NCI-H146 treated with DMSO at 0.1 percent for 48 hours (cell line): ENCODE data around the gene CLIP3.

Source experiments
- DNase-seq: peaks from one replicate; lab custom pipeline; 2025; ENCODE audit not compliant: unreplicated experiment; lab: John Stamatoyannopoulos, UW

CLIP3 gene

DNA sequence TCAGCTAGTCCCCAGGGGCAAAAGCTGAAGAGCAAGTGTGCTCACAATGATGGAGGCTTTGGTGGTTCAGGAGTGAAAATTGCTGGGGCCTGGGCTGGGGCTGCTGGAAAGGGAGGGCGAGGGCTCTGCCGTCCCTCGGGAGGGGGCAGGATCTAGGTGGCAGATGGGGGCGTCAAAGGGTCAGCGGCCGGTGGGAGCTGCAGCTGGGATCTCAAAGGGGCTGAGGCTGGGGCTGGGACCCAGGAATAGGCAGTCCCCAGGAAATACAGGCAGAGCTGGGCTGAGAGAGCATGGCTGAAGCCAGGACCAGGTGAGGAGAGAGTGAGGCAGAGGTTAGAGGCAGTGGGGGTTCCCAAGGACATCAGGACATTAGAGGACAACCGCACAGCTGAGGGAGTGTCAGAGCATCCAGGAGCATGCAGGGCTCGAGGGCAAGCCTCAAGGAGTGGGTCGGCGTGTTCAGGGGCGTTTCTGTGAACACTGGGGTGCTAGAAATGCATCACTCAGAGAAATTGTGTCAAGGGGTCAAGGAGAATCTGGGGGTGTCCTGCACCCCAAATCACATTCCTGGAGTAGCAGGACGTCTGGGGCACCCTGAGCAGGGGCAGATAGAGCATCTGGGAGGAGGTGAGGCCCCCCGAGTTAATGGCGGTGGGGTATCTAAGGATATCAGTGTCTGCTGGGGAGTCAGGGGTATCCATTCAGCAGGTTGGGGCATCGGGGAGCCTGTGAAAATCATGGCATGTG is 22.9 kb downstream of the CLIP3 start:
- no peak for DNase-seq

DNA sequence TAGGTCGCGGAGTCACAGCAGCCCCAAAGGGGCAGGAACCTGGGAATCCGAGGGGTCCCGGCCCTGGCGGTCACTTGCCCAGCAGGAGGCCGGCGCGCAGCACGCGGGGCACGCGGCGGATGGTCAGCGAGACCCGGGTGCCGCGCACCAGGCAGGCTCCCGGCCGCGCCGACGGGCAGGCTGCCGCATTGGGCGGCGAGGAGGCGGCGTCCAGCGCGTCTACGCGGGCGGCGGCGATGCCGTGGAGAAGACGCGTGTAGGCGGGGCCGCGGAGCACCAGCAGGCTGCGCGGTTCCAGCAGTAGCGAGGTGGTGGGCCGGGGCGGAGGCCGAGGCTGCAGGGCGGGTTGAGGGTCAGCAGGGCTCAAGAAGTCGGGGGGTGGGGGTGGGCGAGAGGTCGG is 23.5 kb downstream of the CLIP3 start:
- peak; percentile 54 for DNase-seq

DNA sequence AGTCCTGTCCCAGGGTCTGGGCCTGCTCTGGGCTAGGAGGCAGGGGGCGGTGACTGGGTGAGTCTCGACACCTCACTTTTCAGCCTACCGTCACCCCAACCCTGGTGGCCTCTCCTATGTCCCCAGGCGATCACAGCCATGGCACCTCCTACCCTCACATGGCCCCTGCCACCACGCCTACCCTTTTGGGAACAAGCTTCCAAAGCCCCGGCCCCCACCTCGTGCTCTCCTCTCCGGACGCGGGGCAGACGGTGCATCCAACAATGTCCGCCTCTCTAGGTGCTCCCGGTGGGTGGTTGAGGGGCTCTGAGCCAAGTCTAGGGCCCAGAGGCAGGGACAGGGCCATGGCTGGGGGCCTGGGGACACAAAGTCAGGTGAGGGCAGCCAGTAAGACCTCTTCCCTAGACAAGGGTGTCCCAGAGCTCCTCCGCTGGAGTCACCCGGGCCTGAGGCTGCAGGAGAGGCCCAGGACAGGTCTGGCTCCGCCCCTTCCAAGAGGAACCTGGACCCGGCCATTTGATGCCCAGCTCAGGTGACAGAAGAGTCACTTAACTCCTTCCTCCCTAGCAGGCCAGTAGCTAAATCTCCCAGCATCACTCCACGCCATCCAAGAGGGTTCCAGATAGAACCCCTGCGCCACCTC is 24.2 kb downstream of the CLIP3 start, which contains the start of gene SYNE4:
TSS of gene SYNE4 (minus strand) at position 478 of the 643 bp plus-strand sequence. CDS start at position 346, 132 bp downstream.
- DNase-seq: peak; percentile 10

DNA sequence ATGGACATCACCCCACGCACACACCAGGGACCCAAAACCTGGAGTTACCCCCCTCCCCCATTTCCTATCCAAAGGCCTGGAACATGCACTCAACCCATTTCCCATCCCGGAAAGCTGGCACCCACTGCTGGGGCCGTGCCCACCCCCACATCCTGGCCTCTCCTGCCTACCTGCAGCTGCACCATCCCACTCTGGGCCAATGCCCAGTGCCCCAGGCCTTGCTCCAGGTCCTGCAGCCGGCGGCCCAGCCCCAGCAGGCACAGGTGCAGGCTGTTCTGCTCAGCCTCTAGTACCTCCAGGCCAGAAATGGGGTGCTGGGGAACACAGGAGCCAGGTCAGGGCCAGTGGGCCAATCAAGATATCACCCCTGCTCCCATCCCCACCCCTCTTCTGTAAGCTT is 25.7 kb downstream of the CLIP3 start:
- DNase-seq: no peak

DNA sequence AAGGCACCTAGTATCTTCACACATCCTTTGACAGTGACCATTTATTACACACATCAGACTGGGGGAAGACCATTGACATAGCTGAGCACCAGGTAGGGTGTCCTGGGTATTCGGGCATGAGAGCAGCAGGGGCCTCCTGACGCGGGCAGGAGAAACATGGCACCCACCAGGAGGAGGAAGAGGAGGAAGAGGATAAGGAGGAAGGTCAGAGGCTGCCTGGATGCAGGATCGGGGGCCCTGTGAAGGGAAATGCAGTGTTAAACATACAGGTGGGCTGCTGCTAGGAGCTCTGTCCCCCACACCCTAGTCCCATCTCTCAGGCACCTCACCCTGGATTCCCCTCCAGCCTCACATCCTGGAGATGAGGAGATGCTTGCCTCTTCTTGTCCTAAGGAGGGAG is 29.4 kb downstream of the CLIP3 start:
- no peak for DNase-seq

DNA sequence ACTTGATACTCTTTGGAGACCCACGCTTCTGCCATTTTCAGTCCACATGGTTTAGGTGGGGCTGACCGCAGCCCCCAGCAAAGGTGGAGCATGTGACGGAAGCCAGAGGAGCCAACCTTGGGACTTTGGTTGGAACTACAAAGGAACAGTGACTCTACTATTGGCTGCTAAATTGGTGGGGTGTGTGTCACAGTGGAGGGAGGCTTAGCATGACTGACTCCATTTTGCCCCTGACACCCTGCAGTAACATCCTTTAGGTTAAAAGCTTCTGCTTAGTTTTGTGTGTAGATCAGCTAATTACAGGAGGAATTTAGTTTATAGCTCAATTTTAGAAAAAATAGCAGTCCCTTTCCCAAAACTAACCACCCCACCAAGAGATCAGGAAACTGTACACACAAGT is 31.1 kb downstream of the CLIP3 start:
- DNase-seq: no peak

DNA sequence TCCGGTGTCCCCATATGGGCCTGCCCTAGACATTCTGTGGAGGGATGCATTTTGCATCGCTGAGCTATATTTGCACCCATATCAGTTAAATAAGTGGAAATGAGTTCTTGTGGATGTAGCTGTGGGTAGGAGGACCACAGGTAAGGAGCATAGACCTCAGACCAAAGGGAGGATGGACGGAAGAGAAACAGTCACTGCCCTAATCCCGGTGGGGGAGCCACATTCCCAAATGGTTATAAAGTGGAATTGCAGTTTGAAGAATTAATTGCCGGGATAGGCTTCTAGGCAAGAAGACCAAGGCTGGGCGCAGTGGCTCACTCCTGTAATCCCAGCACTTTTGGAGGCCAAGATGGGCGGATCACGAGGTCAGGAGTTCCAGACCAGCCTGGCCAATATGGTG is 35.9 kb downstream of the CLIP3 start:
- no peak for DNase-seq

DNA sequence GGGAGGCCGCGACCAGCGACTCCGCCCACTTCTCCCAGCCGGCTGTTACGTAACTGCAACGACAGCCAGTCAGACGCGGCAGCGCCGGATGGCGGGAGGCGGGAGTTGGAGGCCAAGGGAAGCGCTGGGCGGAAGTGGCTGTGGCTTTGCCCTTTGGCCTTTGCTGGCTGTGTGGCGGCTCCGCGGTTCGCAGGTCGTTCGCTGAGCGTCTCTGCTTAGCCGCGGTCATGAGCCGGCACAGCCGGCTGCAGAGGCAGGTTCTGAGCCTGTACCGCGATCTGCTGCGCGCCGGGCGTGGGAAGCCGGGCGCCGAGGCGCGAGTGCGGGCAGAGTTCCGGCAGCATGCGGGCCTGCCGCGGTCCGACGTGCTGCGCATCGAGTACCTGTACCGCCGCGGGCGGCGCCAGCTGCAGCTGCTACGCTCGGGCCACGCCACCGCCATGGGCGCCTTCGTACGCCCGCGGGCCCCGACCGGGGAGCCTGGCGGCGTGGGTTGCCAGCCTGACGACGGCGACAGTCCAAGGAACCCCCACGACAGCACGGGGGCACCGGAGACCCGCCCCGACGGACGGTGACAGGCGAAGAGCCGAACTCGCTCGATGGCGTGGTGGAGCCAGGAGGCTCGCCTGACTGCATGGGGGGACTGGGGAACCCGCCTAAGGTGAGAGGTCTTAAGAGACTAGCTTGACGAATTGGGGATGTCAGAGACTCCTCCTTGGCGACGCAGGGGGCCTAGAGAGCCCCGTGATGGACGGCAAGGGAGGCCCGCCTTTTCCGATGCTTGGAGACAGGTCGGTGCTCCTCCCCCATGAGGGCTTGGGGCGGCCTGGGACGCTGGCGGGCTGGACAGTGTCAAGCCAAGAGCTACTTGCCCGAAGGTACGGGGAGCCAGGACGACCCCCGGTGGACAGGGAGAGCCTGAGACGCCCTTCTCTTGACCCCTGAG is 37.4 kb downstream of the CLIP3 start, which contains the start of gene SDHAF1:
TSS of gene SDHAF1 (plus strand) at position 141 of the 946 bp plus-strand sequence. CDS start at position 228, 87 bp downstream.
- peak; percentile 95 for DNase-seq

DNA sequence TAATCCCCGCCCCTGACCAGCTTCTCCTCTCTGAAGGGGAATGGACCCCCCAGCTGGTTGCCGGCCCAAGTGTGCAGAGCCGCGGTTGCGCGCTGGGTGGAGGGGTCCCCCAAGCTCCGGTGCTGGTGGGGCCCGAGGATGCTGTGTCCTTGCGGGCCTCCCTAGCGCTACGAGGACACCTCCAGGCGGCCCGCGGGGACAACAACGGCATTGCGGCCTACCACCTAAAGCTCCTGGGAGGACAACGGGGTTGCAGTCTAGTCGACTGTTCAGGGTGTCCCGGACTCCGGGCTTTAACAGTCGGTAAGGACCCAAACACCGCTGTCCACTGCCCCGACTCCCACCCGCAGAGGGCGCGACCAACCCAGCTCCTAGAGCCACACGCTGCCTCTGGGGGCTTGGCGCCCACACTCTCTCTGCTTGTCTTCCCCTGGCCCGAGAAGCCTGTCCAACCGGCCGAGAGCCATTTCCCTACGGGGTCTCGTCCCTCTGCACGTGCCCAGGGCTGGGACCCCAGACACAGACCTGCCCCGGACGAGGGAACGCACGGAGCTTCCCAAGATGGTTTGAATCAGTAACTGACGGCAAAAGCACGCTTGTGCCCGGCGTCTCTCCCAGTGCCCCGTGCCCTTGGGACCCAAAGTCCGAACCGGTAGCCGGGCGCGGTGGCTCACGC is 38.6 kb downstream of the CLIP3 start:
- DNase-seq: no peak

DNA sequence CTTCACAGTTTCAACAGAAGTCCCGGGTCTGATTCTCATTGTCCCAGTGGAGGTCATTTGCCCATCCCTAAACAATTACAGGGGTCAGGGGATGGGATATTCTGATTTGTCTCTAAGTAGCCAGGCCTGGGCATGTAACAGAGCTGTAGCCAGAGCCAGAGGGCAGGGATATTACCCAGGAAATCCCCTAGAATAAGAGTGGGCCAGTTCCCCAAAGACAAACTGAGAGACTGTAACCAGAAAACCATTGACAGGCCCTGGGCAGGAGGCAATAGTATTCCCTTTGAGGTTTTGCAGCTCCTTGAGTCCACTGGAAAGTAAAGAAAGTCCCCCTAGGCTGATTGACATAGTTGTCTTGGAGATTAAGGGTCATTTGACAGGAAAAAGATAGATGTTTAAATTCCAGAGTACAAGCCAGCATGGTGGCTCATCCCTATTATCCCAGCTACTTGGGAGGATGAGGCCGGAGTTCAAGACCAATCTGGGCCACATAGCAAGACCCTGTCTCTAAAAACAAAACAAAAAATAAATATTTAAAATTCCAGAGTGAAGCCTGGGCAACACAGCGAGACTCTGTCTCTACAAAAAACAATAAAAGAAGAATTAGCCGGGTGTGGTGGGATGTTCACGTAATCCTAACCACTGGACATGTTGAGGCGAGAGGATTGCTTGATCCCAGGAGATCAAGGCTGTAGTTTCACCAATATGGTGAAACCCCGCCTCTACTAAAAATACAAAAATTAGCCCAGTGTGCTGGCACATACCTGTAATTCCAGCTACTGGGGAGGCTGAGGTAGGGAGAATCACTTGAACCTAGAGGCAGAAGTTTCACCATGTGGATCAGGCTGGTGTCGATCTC is 39.5 kb downstream of the CLIP3 start:
- no peak for DNase-seq

DNA sequence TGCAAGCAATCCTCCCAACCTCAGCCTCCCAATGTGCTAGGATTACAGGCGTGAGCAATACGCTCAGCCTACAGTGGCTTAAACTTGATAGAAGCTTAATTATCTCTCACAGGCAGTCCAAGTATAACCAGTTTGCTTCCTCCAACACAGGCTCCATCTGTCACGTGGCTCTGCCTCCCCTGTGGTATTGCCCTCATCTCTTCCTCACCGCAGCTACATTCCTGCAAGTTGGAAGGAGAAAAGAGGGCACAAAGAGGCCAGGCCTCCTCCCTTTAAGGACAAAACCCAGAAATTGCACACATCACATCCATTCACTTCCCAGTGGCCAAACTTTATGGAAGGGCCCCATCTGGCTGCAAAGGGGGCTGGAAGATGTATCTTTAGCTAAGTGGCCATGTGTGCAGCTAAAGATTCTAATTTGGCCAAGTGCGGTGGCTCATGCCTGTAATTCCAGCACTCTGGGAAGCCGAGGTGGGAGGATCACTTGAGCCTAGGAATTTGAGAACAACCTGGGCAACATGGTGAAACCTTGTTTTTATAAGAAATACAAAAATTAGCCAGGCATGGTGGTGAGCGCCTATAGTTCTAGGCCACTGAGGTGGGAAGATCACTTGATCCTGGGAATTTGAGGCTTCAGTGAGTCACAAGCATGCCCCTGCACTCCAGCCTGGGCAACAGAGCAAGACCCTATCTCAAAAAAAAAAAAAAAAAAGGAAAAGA is 40.8 kb downstream of the CLIP3 start:
- DNase-seq: no peak

DNA sequence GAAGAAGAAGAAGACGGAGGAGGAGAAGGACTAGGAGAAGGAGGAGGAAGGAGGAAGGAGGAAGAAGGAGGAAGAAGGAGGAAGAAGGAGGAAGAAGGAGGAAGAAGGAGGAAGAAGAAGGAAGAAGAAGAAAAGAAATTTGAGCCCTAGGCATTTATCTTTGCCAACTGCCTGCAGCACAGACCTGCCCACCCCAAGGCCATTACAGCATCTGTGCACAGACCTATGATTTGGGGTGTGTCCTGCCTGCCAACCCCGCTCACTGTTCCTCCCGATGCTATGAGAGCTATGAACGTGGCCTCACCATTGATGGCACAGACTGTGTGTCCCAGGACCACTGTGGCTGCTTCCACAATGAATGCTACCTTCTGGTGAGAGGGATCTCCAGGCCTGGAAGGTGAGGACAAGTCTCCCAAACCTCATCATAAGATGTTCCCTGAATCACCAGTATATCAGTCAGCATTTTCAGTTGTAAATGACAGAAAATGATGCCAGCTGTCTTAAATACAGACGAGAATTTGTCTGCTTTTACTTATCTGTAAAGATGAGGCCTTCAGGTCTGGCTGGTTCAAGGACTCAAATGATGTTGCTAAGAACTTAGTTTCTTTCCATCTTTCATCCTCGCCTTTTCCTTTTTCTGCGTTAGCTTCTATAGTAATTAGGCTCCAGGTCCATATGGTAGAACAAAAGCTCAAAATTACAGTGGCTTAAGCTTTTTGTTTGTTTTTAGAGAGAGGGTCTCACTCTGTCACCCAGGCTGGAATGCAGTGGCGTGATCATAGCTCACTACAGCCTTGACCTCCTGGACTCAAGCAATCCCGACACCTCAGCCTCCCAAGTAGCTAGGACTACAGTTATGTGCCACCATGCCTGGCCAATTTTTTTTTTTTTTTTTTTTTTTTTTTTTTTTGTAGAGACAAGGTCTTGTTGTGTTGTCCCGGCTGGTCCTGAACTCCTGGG is 41.6 kb downstream of the CLIP3 start:
- no peak for DNase-seq

DNA sequence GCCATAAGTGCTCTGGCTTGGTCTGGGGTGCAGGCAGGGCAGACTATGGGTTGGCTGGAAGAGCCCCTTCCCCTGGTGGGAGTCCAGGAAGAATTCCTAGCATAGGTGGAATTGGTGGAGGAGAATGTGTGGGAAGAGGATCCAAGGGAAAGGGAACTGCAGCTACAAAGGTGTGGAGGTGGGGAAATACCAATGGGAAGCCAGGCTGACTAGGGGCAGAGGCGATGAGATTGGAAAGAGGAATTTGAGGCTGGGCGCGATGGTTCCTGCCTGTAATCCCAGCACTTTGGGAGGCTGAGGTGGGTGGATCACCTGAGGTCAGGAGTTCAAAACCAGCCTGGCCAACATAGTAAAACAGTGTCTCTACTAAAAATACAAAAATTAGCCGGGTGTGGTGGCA is 42.5 kb downstream of the CLIP3 start:
- DNase-seq: no peak

DNA sequence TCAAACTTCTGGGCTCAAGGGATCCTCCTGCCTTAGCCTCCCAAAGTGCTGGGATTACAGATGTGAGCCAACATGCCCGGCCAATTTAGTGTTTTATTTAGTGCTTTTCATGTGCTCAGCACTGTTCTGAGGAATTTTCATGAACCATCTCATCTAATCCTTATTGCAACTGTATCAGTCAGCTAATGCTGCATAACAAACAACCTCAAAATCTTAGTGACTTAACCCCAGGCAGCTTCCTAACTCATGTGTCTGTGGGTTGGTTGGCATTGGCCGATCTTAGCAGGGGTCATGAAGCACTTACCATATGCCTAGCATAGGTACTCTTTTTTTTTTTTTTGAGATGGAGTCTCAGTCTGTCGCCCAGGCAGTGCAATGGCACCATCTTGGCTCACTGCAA is 43.8 kb downstream of the CLIP3 start:
- DNase-seq: no peak

DNA sequence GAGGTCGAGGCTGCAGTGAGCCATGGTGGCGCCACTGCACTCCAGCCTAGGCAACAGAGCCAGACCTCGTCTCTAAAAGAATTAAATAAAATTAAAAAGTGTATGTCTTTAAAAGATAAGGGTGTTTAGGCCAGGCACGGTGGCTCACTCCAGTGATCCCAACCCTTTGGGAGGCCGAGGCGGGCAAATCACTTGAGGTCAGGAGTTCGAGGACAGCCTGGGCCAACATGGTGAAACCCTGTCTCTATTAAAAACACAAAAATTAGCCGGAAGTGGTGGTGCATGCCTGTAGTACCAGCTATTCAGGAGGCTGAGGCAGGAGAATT is 45.1 kb downstream of the CLIP3 start:
- no peak for DNase-seq

DNA sequence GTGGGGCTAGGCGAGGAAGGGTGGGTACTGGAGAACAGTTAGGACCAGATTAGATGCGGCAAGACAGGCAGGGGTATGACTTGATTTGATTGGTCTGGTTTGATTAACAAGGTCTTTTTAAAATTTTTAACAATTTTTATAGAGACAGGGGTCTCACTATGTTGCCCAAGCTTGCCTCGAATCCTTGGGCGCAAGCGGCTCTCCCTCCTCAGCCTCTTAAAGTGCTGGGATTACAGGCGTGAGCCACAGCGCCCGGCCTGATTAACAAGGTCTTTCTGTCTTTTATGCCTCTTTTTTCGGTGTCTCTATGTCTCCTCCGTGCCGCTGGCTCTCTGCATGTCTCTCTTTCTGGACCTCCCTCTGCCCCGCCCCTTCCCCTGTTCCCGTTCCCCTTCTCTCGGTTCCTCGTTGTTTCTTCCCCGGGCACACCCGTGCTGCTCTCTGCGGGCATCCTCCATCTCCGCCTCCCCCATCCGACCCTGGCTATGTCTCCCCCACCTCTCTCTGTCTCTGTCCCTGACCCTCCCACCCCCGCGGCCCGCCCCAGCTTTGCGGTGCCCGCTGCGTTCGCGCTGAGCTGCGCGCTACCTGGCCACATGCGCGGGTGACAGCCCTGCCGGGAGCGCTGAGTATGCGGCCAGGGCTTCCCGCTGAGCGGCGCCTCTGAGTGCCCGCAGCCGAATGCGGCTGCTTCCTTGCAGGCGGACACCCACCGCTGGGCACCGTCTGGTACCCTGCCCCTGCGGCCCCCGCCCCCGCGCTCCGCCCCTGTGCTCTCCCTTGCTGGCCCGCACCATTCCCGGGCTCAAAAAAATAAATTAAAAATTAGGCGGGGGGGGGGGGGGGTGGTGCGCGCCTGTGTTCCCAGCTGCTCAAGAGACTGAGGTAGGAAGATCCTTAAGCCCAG is 45.8 kb downstream of the CLIP3 start:
- peak; percentile 39 for DNase-seq

DNA sequence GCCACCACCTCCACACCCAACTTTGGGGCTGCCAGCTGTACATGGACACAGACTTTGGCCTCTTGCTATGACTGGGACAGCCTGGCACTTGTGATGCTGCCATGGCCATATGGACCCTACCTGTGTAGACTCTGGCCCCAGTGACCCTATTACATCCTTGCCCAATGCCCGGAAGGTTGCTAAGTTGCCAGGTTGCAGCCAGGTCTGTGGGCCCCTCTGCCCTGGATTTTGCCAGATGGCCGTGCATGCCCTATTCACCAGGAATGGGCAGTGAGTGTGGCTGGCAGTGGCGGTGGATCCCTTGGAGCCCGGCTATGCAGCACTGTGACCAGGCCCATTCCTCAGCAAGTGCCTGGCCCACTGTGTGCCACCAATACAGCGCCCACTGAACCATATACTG is 46.6 kb downstream of the CLIP3 start:
- DNase-seq: no peak
